Osteocyte (in vitro differentiated cells): ENCODE results near the gene NINJ2. TPM values are rescaled to one million over a fixed set of nuclear protein-coding genes. Genes with fewer than 3 reads are reported as not detected.

Source experiments
- DNase-seq: peaks from one replicate; pipeline ENCODE4 v3.0.0; 2021; ENCODE audit warnings: mixed read lengths; ENCODE audit not compliant: unreplicated experiment; ENCODE audit errors: extremely low spot score
- H3K27ac Mint-ChIP-seq: one replicate; pipeline ENCODE4 v1.8.0; 2021; ENCODE audit warnings: mild to moderate bottlenecking, mixed read lengths; ENCODE audit not compliant: unreplicated experiment
- H3K27me3 Mint-ChIP-seq: one replicate; pipeline ENCODE4 v1.8.0; 2021; ENCODE audit warnings: mixed read lengths; ENCODE audit not compliant: unreplicated experiment
- H3K36me3 Mint-ChIP-seq: one replicate; pipeline ENCODE4 v1.8.0; 2021; ENCODE audit warnings: mixed read lengths; ENCODE audit not compliant: unreplicated experiment
- H3K4me1 Mint-ChIP-seq: one replicate; pipeline ENCODE4 v1.8.0; 2021; ENCODE audit warnings: mixed read lengths; ENCODE audit not compliant: unreplicated experiment
- H3K4me3 Mint-ChIP-seq: one replicate; pipeline ENCODE4 v1.8.0; 2021; ENCODE audit warnings: mild to moderate bottlenecking, moderate library complexity, mixed read lengths; ENCODE audit not compliant: unreplicated experiment
- H3K9me3 Mint-ChIP-seq: one replicate; pipeline ENCODE4 v1.8.0; 2021; ENCODE audit warnings: mixed read lengths; ENCODE audit not compliant: unreplicated experiment
- CTCF ChIP-seq: fragments of 200-600 bp; sonication (generic); IDR thresholded peaks from 2 replicates; pipeline ENCODE4 v1.5.0; 2021; ENCODE audit warnings: antibody characterized with exemption, mild to moderate bottlenecking, moderate library complexity
- total RNA-seq: library from RNA; stranded (reverse); gene quantifications from 2 replicates; pipeline ENCODE4 v1.2.1, GENCODE V29; 2021

NINJ2 gene
- total RNA-seq, 1 donor from 2014 or later = 2.3 TPM

GRCh38 chr12:650983-651382, 12.3 kb downstream of the NINJ2 start:
- H3K36me3 Mint-ChIP-seq = no peaks in the 10 kb centered on the region
- H3K27me3 Mint-ChIP-seq = no peaks in the 10 kb centered on the region
- DNase-seq = no peak
- no peak overlapping the region for H3K4me3 Mint-ChIP-seq
- H3K4me1 Mint-ChIP-seq = peaks cover 15% of the 10 kb centered on the region
- no peak overlapping the region for H3K27ac Mint-ChIP-seq
- H3K9me3 Mint-ChIP-seq = no peaks in the 10 kb centered on the region
- peak; percentile 25 for TF ChIP-seq CTCF

- no peak for DNase-seq
- TF ChIP-seq CTCF = no peak
- H3K4me3 Mint-ChIP-seq = no peak overlapping the region
- no peaks in the 10 kb centered on the region for H3K27me3 Mint-ChIP-seq
- H3K27ac Mint-ChIP-seq = peak overlapping the region; percentile 58
- H3K36me3 Mint-ChIP-seq = no peaks in the 10 kb centered on the region
- no peaks in the 10 kb centered on the region for H3K9me3 Mint-ChIP-seq
- H3K4me1 Mint-ChIP-seq = peaks cover 41% of the 10 kb centered on the region
Measured at GRCh38 chr12:647385-648085, 15.7 kb downstream of the NINJ2 start.

- no peak overlapping the region for H3K4me3 Mint-ChIP-seq
Measured at GRCh38 chr12:646442-647384, 16.5 kb downstream of the NINJ2 start.

GRCh38 chr12:645563-646071, 17.6 kb downstream of the NINJ2 start:
- Mint-ChIP-seq H3K4me1 (peaks cover 53% of the 10 kb centered on the region), H3K9me3 (no peaks in the 10 kb centered on the region), H3K36me3 (no peaks in the 10 kb centered on the region), H3K27ac (peak overlapping the region; percentile 88), H3K4me3 (no peak overlapping the region), H3K27me3 (no peaks in the 10 kb centered on the region)
- TF ChIP-seq CTCF = no peak
- no peak for DNase-seq

More at GRCh38 chr12:646442-647384, 16.5 kb downstream of the NINJ2 start:
- Mint-ChIP-seq H3K9me3 (no peaks in the 10 kb centered on the region), H3K36me3 (no peaks in the 10 kb centered on the region), H3K4me1 (peaks cover 49% of the 10 kb centered on the region), H3K27ac (peak overlapping the region; percentile 88), H3K27me3 (no peaks in the 10 kb centered on the region)
- no peak for TF ChIP-seq CTCF
- no peak for DNase-seq
